T-helper 1 cell treated with Interleukin-12 subunit alpha and Interleukin-12 subunit beta and Interleukin-4 antibody, amounts not matched to agents 30 μg/mL and 1 μg/mL, for 36 hours (primary cell): Measurements from ENCODE around the gene CHAT.

Experiments used
- H3K27ac Mint-ChIP-seq: one replicate; pipeline ENCODE4 v1.8.0; 2021; ENCODE audit warnings: mild to moderate bottlenecking, mixed read lengths
- H3K27me3 Mint-ChIP-seq: one replicate; pipeline ENCODE4 v1.8.0; 2021; ENCODE audit warnings: low read depth, mixed read lengths
- H3K36me3 Mint-ChIP-seq: one replicate; pipeline ENCODE4 v1.8.0; 2021; ENCODE audit warnings: low read depth, mixed read lengths
- H3K4me1 Mint-ChIP-seq: one replicate; pipeline ENCODE4 v1.8.0; 2021; ENCODE audit warnings: low read depth, mixed read lengths
- H3K4me3 Mint-ChIP-seq: one replicate; pipeline ENCODE4 v1.8.0; 2021; ENCODE audit warnings: mild to moderate bottlenecking, moderate library complexity, mixed read lengths
- H3K9me3 Mint-ChIP-seq: one replicate; pipeline ENCODE4 v1.8.0; 2021; ENCODE audit warnings: mixed read lengths

CHAT gene

DNA sequence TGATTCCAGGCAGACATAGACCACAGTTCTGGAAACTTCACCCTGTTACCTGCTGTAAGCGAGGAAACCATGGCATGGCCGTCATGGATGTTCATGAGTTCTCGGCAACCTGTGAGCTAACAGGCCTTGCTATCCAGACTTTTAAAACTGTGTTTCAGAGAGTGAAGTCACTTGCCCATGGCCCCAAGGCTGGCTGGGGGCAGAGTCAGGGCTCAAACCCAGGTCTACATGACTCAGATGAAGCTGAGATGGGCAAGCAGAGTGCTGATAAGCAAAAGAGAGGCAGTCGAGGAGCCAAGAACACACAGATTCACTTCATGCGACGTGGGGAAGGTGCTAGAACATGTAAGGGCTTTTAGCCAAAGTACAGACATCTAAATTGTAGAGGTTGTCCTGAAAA, 97.1 kb downstream of the CHAT start:
- Mint-ChIP-seq H3K4me1 (no peaks in the 10 kb centered on the region), H3K27me3 (peaks cover 4% of the 10 kb centered on the region), H3K36me3 (no peaks in the 10 kb centered on the region), H3K4me3 (no peak overlapping the region), H3K27ac (no peak overlapping the region), H3K9me3 (no peaks in the 10 kb centered on the region)

DNA sequence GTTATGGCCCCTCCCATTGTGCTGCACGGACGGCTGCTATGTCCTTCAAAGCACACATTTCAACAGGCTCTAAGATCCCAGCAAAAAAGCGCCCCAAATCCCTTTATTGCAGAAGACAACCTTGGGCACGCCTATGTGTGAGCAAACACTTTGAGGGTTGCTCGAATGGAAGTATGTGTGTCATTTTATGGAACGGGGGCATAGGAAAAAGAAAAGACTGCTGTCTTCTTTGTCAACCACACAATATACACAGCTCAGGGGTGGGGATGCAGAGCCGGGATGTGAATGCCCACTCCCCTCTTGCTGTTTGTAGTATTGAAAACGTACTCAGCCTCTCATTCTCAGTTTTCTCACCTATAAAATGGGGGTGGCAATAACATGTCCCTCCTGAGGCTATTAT, 97.6 kb downstream of the CHAT start:
- H3K4me3 Mint-ChIP-seq = no peak overlapping the region
- no peaks in the 10 kb centered on the region for H3K4me1 Mint-ChIP-seq
- no peaks in the 10 kb centered on the region for H3K9me3 Mint-ChIP-seq
- no peak overlapping the region for H3K27ac Mint-ChIP-seq
- H3K27me3 Mint-ChIP-seq = peaks cover 4% of the 10 kb centered on the region
- no peaks in the 10 kb centered on the region for H3K36me3 Mint-ChIP-seq

DNA sequence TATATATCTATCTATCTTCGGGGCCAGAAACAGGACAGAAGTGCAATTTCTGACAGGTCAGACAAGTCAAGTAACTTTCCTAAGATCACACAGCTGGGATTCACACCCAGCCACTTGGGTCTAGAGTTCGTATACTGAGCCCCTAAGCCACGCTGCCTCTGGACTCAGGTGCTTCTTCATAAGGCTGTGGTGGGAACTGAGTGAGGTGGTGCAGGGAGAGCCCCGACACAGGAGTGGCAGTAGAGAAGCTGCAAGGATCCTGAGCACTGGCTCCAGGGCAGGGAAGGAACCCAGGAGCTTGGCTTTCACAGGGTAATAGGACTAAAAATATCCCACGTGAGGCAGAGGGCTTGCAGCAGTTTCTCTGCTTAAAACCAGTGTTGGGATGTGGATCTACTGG, 99.4 kb downstream of the CHAT start:
- Mint-ChIP-seq H3K27me3 (peaks cover 4% of the 10 kb centered on the region), H3K36me3 (no peaks in the 10 kb centered on the region), H3K4me1 (no peaks in the 10 kb centered on the region), H3K4me3 (no peak overlapping the region), H3K27ac (no peak overlapping the region), H3K9me3 (no peaks in the 10 kb centered on the region)
